Fibroblast of the aortic adventitia (primary cell): Measurements from ENCODE around the gene SPIN1. TPM values are rescaled to one million over a fixed set of nuclear protein-coding genes. Genes with fewer than 3 reads are reported as not detected.

Experiments
- DNase-seq: peaks from one replicate; pipeline ENCODE4 v3.0.0-alpha.2; 2010; ENCODE audit warnings: low read depth
- H3K4me3 ChIP-seq: 2 replicates; pipeline ENCODE4 v1.5.1; 2011; ENCODE audit warnings: low read depth, mild to moderate bottlenecking, control low read depth, low read length, moderate library complexity
- total RNA-seq: library from RNA; depleted of rRNA; stranded (reverse); fragments of >200 nt; gene quantifications from 2 replicates; pipeline ENCODE4 v1.2.3, GENCODE V29; 2012; ENCODE audit warnings: low replicate concordance
- TF ChIP-seq, protein P1 (sequence below): IDR thresholded peaks from 2 replicates; pipeline ENCODE4 v1.5.1; 2011; ENCODE audit warnings: mild to moderate bottlenecking, low read length, control low read depth, inconsistent platforms; ENCODE audit not compliant: insufficient read depth

The SPIN1 gene
- total RNA-seq, 1 donor: 135 TPM

DNA sequence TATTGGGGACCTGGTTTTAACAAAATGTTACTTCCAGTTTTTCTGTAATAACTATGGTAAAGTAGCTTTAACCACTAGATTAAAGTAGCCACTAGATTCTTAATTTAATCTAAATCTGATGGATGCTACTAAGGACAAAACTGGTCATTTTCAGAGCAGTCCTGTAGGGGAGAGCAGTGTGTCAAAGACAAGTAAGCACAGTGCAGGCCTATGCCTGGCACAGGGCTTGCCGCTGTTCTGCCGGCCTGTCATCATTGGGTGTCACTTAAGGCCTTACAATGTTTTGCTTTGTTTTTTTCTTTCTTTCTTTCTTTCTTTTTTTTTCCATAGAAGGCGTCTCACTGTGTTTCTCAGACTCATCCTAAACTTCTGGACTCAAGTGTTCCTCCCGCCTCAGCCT, 93.7 kb downstream of the SPIN1 start:
- no peak overlapping the region for H3K4me3 ChIP-seq
- no peak for DNase-seq
- TF ChIP-seq, protein P1, sequence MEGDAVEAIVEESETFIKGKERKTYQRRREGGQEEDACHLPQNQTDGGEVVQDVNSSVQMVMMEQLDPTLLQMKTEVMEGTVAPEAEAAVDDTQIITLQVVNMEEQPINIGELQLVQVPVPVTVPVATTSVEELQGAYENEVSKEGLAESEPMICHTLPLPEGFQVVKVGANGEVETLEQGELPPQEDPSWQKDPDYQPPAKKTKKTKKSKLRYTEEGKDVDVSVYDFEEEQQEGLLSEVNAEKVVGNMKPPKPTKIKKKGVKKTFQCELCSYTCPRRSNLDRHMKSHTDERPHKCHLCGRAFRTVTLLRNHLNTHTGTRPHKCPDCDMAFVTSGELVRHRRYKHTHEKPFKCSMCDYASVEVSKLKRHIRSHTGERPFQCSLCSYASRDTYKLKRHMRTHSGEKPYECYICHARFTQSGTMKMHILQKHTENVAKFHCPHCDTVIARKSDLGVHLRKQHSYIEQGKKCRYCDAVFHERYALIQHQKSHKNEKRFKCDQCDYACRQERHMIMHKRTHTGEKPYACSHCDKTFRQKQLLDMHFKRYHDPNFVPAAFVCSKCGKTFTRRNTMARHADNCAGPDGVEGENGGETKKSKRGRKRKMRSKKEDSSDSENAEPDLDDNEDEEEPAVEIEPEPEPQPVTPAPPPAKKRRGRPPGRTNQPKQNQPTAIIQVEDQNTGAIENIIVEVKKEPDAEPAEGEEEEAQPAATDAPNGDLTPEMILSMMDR: no peak

DNA sequence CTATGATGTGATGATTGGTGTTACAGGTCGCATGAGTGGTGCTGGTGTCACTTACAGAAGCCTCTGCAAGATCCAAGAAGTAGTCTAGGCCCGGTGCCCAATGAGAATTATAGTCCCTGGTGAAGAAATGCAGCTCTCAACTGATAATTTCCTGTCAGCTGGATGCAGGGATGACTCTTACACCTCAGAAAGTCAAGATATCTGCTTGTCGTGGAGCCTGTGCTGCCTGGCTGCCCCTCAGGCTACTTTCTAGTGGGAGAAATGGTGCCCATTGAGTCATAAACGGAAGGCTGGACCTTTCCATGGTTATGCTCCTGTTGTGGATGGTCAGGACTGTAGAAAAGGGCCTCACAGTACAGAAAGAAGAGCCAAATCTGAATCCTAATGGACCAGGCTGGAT, 99.9 kb downstream of the SPIN1 start:
- DNase-seq: no peak
- TF ChIP-seq, protein P1: no peak
- H3K4me3 ChIP-seq: no peak overlapping the region

DNA sequence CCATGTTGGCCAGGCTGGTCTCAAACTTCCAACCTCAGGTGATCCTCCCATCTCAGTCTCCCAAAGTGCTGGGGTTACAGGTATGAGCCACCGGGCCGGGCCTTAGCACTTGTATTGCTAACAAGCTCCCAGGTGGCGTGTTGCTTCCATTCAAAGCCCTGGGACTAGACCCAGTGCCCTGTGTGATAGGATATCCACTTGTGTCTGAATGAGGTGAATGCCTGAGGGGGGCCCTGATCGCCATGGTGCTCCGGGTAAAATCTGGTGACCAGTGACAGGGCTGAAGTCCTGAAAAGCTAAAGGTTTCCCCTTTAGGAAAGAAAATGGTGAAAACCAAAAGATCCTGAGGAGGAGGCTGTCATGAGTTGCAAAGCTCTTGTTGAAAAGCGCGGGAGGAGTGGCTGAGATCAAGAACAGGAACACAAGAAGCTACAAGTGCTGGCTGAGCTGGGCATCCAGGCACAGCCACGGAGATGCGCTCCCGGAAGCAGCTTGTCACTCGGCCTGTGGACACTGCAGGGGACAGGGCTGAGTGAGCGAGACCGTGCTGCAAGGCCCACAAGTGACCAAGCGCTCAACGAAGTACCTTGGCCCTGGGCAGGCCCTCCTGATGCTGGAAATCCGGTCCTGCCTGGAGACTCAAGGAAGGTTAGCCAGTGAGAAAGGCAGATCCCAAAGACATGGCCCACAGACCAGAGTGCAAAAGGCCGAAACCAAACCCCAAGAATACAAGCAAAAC, 106.9 kb downstream of the SPIN1 start:
- H3K4me3 ChIP-seq: no peak overlapping the region
- TF ChIP-seq, protein P1: no peak
- no peak for DNase-seq

DNA sequence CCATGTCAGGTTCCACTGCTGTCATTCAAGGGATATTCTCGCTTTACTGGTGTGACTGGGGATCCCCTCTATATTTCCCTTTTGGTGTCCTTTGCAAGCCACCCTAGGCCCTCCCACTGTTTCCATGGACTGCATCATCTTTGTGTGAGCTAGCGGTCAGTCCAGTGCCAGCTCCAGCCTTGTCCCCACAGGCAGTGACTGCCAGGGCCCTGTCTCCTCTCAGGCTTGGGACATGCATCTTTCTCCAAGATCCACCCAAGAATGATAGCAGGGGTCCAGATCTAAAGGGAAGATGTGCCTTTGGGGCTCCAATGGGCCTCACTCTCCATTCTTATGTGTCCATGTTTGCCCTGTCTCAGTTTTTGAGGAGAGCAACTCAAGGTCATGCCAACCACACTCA, 109.0 kb downstream of the SPIN1 start:
- TF ChIP-seq, protein P1: no peak
- no peak for DNase-seq
- no peak overlapping the region for H3K4me3 ChIP-seq

DNA sequence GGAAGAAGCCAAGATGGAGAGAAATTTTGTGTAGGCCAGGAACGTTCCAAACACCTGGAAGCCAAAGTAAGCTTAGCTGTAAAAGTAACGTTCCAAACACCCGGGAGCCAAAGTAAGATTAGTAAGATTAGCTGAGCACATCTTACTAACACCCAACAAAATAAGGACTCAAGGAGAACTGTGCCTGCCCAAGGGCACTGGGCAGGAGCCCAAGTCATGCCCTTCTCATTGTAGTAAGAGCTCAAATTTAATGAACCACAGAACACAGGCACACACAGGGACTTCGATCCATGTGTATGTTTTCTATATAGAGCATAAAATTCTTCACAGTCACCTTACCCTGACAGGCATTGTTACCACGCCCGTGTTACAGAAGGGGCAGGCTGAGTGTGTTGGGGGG, 110.6 kb downstream of the SPIN1 start:
- TF ChIP-seq, protein P1: no peak

DNA sequence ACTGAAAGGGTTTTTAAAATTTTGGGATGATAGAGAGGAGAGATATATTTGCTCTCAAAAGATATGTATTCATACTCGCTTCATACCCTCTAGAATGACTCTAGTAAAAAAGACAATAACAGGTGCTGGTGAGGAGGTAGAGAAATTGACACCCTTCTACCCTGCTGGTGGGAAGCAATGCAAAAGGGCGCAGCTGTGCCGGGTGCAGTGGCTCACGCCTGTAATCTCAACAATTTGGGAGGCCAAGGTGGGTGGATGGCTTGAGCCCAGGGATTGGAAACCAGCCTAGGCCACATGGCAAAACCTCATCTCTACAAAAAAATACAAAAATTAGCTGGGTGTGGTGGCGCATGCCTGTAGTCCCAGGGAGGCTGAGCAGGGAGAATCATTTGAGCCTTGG, 112.8 kb downstream of the SPIN1 start:
- TF ChIP-seq, protein P1: no peak
- no peak overlapping the region for H3K4me3 ChIP-seq
- no peak for DNase-seq

More for the DNA sequence above, 110.6 kb downstream of the SPIN1 start:
- DNase-seq: no peak
- no peak overlapping the region for H3K4me3 ChIP-seq

DNA sequence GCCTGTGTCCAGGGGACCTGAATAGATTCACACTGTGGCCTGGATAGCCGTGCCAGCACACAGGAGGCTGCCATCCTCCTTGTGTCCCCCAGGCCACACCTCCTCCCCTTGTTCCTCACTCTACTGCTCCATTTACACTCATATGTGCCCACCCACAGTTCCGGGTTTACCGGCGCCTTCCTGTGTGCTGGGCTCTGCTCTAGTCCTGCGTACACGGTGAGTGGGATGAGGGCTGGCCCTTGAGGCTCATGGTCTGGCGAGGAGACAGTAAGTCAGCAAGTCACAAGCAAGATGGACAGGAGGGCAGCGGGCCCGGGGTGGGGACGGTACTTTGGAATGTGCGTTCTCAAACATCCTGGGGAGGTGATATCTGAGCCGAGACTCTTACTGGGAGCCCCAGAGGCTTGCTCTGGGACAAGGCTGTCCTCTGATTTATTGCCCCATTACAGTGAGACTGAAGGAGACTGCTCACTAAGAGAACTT, 114.3 kb downstream of the SPIN1 start:
- DNase-seq: no peak
- H3K4me3 ChIP-seq: no peak overlapping the region
- TF ChIP-seq, protein P1: no peak
